HL-60/S4 treated with retinoic acid at 250 ng/mL for 4 days and 3 days (cell line): ENCODE data around the gene GIMD1.
"Not testable (repeated sequence)": the region's sequence is repeated elsewhere in the genome, so short reads cannot be mapped to it uniquely, and the experiment has no call there.

Experiments
- in situ Hi-C: fragments of 300-500 bp; cut with MboI; formaldehyde crosslinking; loops from 2 replicates; pipeline ENCODE4 v1.7.0; 2022; ENCODE audit warnings: low sequenced_read_pairs

GIMD1 gene

DNA sequence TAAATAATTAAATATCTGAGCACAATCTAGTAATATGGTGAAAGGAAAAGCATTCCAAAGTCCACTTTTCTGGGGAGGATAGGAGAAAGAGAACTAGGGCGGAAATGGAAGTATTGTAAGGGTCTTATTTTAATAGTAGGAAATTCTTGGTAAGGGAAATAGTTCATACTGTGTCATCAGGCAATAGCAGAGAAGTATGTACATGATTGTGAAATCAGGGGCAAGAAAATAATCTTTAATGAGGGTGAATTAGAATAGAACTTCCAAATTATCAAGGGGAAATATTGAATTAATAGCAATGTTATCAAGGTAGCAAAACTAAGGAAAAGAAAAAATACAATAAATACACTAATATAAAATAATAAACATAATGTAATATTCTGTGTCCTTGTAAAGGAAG lies 14.8 kb downstream of the GIMD1 start:
- in situ Hi-C loops, result no loop called here

- in situ Hi-C loops, result no loop called here
Observed at GRCh38 chr4:106351016-106351415, 17.6 kb downstream of the GIMD1 start.

DNA sequence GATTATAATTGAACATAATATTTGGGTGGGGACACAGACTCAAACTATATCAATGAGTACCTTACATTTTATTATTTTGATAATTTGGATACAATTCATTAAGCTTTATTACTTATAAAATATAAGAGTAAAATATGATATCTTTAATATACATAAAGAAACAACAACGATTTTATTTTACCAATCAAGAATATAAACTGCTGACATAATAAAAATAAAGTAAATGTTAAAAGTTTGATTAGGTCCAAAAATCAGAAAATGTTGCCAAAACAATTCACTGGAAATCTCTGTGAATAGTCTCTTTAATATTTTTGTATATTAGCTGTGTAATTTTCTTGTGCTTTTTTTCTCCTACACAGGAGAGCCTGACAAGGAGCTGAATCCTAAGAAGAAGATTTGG lies 21.4 kb downstream of the GIMD1 start:
- in situ Hi-C loops, result no loop called here

GRCh38 chr4:106344647-106344970 lies 24.0 kb downstream of the GIMD1 start:
- in situ Hi-C loops, result no loop called here

GRCh38 chr4:106343865-106344646 lies 24.5 kb downstream of the GIMD1 start:
- in situ Hi-C loops, result no loop called here

GRCh38 chr4:106340774-106341173 lies 27.8 kb downstream of the GIMD1 start:
- in situ Hi-C loops, result no loop called here

GRCh38 chr4:106339431-106339830 lies 29.1 kb downstream of the GIMD1 start:
- in situ Hi-C loops, result no loop called here

DNA sequence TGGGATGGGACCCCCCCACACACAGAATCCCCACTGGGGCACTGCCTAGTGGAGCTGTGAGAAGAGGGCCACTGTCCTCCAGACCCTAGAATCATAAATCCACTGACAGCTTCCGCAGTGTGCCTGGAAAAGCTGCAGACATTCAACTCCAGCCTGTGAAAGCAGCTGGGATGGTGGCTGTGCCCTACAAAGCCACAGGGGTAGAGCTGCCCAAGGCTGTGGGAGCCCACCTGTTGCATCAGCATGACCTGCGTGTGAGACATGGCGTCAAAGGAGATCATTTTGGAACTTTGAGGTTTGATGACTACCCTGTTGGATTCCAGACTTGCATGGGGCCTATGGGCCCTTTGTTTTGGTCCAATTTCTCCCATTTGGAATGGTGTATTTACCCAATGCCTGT lies 29.9 kb downstream of the GIMD1 start:
- in situ Hi-C loops, result no loop called here

- in situ Hi-C loops, result no loop called here
Observed at GRCh38 chr4:106337916-106338315, 30.7 kb downstream of the GIMD1 start.

- in situ Hi-C loops, result no loop called here
Observed at GRCh38 chr4:106336618-106337017, 32.0 kb downstream of the GIMD1 start.

DNA sequence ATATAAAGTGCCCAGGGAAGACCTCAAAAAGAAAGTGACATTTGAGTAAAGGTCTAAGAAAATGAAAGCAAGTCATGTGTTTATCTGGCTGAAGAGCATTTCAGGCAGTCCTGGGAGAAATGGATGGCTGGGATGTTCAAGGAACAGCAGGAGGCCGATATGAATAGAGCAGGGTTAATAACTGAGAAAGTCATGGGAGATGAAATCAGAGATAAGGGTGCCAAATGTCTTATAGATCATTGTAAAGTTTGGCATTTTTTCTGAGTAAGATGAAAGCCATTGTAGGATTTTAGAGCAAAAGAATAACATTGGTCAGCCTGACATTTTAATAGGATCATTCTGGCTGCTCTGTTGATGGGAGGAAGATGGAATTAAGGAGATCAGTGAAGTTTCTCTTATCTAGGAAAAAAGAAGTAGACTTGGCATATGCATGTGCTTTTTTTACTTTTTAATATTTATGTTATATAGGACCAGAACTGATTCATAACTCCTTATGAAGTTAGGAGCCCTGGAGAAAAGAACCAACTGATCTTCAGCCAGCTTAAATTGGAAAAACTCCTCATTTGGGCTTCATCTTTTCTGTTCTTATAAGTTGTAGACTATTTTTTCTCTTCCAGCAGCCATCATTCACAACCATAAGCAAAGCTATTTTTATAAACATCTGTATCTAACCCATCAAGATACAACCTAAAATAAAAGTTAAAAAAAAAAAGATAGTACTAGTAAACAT lies 33.7 kb downstream of the GIMD1 start:
- in situ Hi-C loops, result no loop called here

- in situ Hi-C loops, result no loop called here
Observed at GRCh38 chr4:106333186-106333585, 35.4 kb downstream of the GIMD1 start.

- in situ Hi-C loops, result no loop called here
Observed at GRCh38 chr4:106329041-106329618, 39.4 kb downstream of the GIMD1 start.

DNA sequence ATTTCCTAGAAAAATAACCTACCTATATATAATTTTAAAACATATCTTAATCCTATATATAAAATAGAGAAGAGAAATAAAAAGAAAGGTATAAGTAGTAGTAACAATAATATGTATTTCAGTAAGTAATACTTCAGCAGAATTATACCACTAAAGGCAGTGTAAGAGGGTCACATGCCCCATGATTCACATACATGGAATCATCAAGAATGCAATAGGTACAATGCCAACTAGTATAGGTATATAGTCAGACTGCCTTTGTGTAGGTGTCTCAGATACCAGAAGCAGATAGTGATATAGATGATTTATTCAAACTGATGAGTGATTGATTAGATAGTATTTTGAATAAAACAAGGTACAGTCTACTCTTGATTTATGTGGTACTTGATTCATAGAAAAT lies 42.8 kb downstream of the GIMD1 start:
- in situ Hi-C loops, result no loop called here

GRCh38 chr4:106323119-106323518 lies 45.5 kb downstream of the GIMD1 start:
- in situ Hi-C loops, result no loop called here

DNA sequence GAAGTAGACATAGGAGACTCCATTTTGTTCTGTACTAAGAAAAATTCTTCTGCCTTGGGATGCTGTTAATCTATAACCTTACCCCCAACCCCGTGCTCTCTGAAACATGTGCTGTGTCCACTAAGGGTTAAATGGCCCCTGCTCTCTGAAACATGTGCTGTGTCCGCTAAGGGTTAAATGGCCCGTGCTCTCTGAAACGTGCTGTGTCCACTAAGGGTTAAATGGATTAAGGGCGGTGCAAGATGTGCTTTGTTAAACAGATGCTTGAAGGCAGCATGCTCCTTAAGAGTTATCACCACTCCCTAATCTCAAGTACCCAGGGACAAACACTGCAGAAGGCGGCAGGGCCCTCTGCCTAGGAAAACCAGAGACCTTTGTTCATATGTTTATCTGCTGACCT lies 46.8 kb downstream of the GIMD1 start:
- in situ Hi-C loops, result not testable (repeated sequence)

DNA sequence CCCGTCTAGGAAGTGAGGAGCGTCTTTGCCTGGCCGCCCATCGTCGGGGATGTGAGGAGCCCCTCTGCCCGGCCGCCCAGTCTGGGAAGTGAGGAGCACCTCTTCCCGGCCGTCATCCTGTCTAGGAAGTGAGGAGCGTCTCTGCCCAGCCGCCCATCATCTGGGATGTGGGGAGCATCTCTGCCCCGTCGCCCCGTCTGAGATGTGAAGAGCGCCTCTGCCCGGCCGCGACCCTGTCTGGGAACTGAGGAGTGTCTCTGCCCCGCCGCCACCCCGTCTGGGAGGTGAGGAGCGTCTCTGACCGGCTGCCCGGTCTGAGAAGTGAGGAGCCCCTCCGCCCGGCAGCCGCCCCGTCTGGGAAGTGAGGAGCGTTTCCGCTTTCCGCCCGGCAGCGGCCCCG lies 47.4 kb downstream of the GIMD1 start:
- in situ Hi-C loops, result not testable (repeated sequence)

- in situ Hi-C loops, result no loop called here
Observed at GRCh38 chr4:106320235-106320634, 48.3 kb downstream of the GIMD1 start.

DNA sequence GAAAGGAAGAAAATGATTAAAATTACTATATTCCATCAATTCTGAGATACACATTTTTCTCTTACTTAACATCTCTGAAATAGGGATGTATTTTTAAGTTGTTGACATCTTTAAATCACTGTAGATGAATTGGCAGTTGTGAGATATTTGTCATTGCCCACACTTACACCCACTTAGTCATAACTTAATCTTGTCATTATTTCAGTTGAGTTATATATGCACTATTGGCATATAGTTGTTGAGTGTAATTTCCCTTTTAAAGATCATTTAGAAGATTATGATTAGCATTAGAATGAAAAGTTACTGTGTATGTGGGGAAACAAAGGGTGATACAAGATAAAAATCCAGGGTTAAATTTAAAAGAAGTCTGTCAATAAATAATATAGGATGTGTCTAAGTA lies 50.1 kb downstream of the GIMD1 start:
- in situ Hi-C loops, result no loop called here

- in situ Hi-C loops, result no loop called here
Observed at GRCh38 chr4:106317815-106318214, 50.8 kb downstream of the GIMD1 start.

GRCh38 chr4:106316773-106317409 lies 51.7 kb downstream of the GIMD1 start:
- in situ Hi-C loops, result no loop called here
